C4-2B (cell line): ENCODE measurements around the gene TCF12.

Experiments
- H3K27ac ChIP-seq: fragments of 450-650 bp; 2 replicates; pipeline ENCODE4 v1.5.1; 2017
- ZFX ChIP-seq: fragments of 450-650 bp; IDR thresholded peaks from 2 replicates; pipeline ENCODE4 v1.6.1; 2017
- TF ChIP-seq, protein P1 (sequence below): fragments of 450-650 bp; conservative IDR thresholded peaks from 2 replicates; pipeline ENCODE4 v1.5.1; 2017; ENCODE audit warnings: mild to moderate bottlenecking

Gene TCF12

DNA sequence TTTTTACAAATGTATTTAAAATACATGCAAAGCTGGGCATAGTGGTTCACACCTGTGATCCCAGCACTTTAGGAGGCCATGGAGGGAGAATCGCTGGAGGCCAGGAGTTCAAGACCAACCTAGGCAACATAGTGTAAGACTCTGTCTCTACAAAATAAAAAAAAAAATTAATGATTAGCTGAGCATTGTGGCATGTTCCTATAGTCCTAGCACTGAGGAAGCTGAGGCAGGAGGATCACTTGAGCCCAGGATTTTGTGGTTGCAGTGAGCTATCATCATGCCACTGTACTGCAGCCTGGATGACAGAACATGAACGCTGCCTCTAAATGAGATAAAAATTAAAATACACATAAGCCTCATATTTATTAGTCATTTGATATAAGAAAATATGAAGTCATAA, 142.8 kb downstream of the TCF12 start:
- TF ChIP-seq, protein P1, sequence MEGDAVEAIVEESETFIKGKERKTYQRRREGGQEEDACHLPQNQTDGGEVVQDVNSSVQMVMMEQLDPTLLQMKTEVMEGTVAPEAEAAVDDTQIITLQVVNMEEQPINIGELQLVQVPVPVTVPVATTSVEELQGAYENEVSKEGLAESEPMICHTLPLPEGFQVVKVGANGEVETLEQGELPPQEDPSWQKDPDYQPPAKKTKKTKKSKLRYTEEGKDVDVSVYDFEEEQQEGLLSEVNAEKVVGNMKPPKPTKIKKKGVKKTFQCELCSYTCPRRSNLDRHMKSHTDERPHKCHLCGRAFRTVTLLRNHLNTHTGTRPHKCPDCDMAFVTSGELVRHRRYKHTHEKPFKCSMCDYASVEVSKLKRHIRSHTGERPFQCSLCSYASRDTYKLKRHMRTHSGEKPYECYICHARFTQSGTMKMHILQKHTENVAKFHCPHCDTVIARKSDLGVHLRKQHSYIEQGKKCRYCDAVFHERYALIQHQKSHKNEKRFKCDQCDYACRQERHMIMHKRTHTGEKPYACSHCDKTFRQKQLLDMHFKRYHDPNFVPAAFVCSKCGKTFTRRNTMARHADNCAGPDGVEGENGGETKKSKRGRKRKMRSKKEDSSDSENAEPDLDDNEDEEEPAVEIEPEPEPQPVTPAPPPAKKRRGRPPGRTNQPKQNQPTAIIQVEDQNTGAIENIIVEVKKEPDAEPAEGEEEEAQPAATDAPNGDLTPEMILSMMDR = no peak
- no peak for TF ChIP-seq ZFX
- H3K27ac ChIP-seq = no peak overlapping the region

DNA sequence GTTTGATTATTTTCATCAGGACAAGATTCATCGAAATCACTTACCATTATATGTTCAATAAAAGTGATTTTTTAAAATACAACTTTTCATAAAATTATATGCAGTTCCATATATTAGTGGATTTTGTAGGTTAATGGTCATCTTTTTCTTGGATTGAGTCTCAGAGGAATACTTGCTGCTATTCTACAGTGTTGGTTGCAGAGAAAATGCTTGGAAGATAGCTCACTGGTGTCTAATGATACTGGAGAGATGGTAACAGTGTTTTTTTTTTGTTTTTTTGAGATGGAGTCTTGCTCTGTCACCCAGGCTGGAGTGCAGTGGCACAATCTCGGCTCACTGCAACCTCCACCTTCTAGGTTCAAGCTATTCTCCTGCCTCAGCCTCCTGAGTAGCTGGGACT, 143.3 kb downstream of the TCF12 start:
- no peak overlapping the region for H3K27ac ChIP-seq
- TF ChIP-seq, protein P1 = no peak
- TF ChIP-seq ZFX = no peak

DNA sequence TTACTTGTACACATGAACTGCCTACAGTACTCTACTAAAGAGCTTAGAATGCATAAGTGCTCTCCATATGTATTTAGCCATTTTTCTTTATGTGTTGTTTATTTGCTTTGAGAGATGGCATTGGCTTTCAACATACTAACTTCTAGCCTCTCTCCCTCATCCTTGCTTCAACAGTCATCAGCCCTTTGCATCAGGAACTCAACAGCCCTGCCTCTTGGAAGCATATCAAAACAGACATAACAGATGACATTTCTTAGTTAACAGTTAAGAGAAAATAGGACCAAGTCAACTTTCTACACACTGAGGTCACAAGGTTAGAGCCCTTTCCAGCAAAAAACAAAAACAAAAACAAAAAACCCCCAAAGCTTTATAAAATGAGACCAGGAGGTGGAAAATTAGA, 145.6 kb downstream of the TCF12 start:
- no peak overlapping the region for H3K27ac ChIP-seq
- TF ChIP-seq, protein P1 = no peak
- TF ChIP-seq ZFX = no peak

DNA sequence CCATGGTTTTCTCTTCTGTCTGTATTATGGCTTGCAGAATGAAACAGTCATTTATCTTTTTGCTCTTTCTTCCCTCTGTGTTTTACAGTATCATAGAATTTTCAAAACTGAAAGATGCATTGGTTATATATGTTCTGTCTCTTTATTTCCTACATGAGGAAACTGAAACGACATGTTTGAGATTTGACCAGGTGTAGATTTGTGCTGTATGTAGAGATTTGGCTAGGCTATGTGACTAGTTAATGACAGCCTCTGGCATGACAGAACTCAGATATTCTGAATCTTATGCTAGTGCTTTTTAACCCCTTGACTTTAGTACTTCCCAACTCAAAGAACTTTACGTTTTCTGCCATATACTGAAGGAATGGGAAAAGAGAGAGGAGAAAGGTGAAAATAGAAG, 151.0 kb downstream of the TCF12 start:
- TF ChIP-seq, protein P1 = no peak
- no peak for TF ChIP-seq ZFX
- no peak overlapping the region for H3K27ac ChIP-seq

DNA sequence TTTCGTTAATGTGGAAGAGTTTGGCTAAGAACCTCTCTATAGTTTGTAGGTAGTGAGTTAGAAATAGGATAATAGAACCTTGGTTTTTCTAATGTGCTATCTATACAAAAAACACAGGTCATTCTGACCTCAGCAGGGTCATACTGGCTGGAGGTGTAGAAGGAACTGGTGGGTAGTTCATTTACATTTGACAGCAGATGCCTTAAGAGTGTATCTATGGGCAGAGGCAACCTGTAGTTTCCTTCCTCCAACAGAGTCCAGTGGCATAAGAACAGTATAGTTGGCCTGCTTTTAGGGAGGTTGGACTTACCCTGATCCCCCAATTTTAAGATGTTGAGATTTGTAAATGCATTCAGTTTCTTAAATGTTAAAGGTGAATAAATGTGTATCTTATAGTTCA, 152.2 kb downstream of the TCF12 start:
- H3K27ac ChIP-seq = no peak overlapping the region
- TF ChIP-seq, protein P1 = no peak
- TF ChIP-seq ZFX = no peak

DNA sequence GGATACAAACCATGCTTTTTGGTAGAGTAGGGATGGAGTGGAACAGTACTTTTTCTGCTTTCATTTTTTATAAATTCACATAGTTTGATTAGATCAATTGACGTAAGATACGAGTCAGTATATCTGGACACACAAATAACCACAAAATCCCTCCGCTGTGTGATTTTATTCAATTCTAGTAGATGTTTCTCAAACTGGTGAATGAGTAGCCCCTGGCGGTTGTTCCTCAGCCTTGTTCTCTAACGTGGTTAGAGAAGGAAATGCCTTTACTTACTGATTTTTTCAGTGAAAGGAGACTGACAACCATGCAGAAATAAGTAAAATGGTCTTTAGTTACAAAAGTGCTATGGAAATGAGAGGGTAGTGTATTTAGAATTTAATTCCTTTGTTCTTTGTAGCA, 161.0 kb downstream of the TCF12 start:
- H3K27ac ChIP-seq = no peak overlapping the region
- TF ChIP-seq ZFX = no peak
- TF ChIP-seq, protein P1 = no peak

DNA sequence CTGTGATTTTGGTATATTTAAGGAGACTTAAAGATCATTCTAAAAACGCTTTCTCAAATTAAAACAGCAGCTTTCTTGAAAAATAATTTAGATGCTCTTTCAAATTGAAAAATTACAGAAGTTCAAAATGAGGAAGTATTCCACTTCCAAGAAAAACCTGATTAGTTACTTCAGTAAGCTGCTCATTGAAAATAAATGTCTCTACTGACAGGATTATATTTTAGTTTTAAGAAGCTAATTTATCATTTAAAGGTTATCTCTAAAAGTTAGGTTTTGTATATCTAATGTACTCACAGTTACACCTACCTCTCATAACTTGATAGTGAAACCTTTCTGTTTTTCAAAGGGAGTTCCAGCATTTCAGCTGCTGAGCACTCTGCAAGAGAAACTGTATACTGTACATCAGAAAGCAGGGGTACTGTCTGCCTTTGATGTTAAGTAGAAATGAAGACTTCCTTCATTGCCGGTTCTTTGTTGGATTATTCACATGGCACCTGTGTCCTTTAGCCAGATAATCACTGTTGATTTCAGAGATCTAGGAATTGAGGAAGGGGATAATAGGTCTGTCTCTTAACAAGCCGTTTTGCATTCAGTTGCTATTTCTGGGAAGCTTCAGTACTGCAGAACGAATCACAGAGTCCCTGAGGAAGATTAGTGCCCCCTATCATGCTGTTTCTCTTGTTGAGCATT, 161.6 kb downstream of the TCF12 start:
- no peak overlapping the region for H3K27ac ChIP-seq
- no peak for TF ChIP-seq ZFX
- TF ChIP-seq, protein P1 = no peak; the same call in 1 of the 2 replicates
